NCI-H2081 treated with DMSO at 0.1 percent for 48 hours (cell line): ENCODE data around the gene TTC39A.
A peak's percentile ranks its signal among the peaks of the same experiment; 100 is the strongest.
"Not testable (repeated sequence)": the region's sequence is repeated elsewhere in the genome, so short reads cannot be mapped to it uniquely, and the experiment has no call there.

Experiments used
- DNase-seq: peaks from one replicate; lab custom pipeline; 2025; lab: John Stamatoyannopoulos, UW

The TTC39A gene

GRCh38 chr1:51336711-51337110 is 6.3 kb upstream of the TTC39A start:
- DNase-seq = no peak

GRCh38 chr1:51336004-51336403 is 5.6 kb upstream of the TTC39A start:
- DNase-seq = no peak

- no peak for DNase-seq
Observed at GRCh38 chr1:51331206-51332100, 1.1 kb upstream of the TTC39A start.

GRCh38 chr1:51329443-51330325 is 678 bp downstream of the TTC39A start:
- DNase-seq = peak; percentile 91

GRCh38 chr1:51328926-51329325 is 1.4 kb downstream of the TTC39A start:
- no peak for DNase-seq

GRCh38 chr1:51328279-51328678 is 2.1 kb downstream of the TTC39A start:
- DNase-seq = no peak

GRCh38 chr1:51327386-51327785 is 3.0 kb downstream of the TTC39A start:
- no peak for DNase-seq

- DNase-seq = no peak
Observed at GRCh38 chr1:51326839-51327238, 3.5 kb downstream of the TTC39A start.

- no peak for DNase-seq
Observed at GRCh38 chr1:51325878-51326755, 4.2 kb downstream of the TTC39A start.

GRCh38 chr1:51325391-51325790 is 5.0 kb downstream of the TTC39A start:
- DNase-seq = no peak

- DNase-seq = not testable (repeated sequence)
Observed at GRCh38 chr1:51325011-51325385, 5.4 kb downstream of the TTC39A start.

GRCh38 chr1:51324251-51325010 is 5.9 kb downstream of the TTC39A start:
- DNase-seq = no peak

- no peak for DNase-seq
Observed at GRCh38 chr1:51323778-51324177, 6.6 kb downstream of the TTC39A start.

- no peak for DNase-seq
Observed at GRCh38 chr1:51322417-51323101, 7.8 kb downstream of the TTC39A start.

GRCh38 chr1:51321924-51322280 is 8.5 kb downstream of the TTC39A start:
- DNase-seq = no peak

GRCh38 chr1:51320967-51321923 is 9.1 kb downstream of the TTC39A start:
- DNase-seq = no peak

- DNase-seq = no peak
Observed at GRCh38 chr1:51317798-51318197, 12.6 kb downstream of the TTC39A start.

- no peak for DNase-seq
Observed at GRCh38 chr1:51316846-51317120, 13.6 kb downstream of the TTC39A start.

GRCh38 chr1:51316113-51316845 is 14.1 kb downstream of the TTC39A start:
- no peak for DNase-seq
